CD14-positive monocyte (primary cell): ENCODE data around the gene GPRC5C. TPM values are rescaled to one million over a fixed set of nuclear protein-coding genes. Genes with fewer than 3 reads are reported as not detected.

Source experiments
- DNase-seq, 3 donors: peaks; one replicate each; pipeline ENCODE4 v3.0.0-alpha.2; 2011 to 2022
- H2AFZ ChIP-seq: 2 replicates; pipeline ENCODE4 v1.6.0; 2012; ENCODE audit warnings: mild to moderate bottlenecking, low read depth, low read length, inconsistent platforms; ENCODE audit not compliant: insufficient read depth, poor library complexity, severe bottlenecking
- H3K27ac ChIP-seq, 2 donors: 1 replicate in 1 of 2; 2 replicates in 1 of 2; pipeline ENCODE4 v1.5.1; 2012 to 2013; ENCODE audit warnings: low read length in 2 of 2, control low read depth in 1 of 2, inconsistent platforms in 1 of 2, low read depth in 1 of 2, mild to moderate bottlenecking in 1 of 2
- H3K27me3 ChIP-seq, 2 donors: one replicate each; pipeline versions ENCODE4 v1.6.0 to v1.6.1; 2011 to 2013; ENCODE audit warnings: low read length in 2 of 2; ENCODE audit not compliant: control insufficient read depth in 2 of 2, insufficient read depth in 2 of 2
- H3K36me3 ChIP-seq, 2 donors: replicated peaks in 1 of 2; 1 replicate in 1 of 2; 2 replicates in 1 of 2; pipeline versions ENCODE4 v1.5.1 to v1.6.1; 2012 to 2013; ENCODE audit warnings: low read length in 2 of 2, control low read depth in 1 of 2, inconsistent platforms in 1 of 2, mild to moderate bottlenecking in 1 of 2; ENCODE audit not compliant: insufficient read depth in 2 of 2, control insufficient read depth in 1 of 2
- H3K4me1 ChIP-seq, 2 donors: 1 replicate in 1 of 2; 2 replicates in 1 of 2; pipeline versions ENCODE4 v1.5.1 to v1.6.1; 2012 to 2013; ENCODE audit warnings: low read length in 2 of 2, control low read depth in 1 of 2, inconsistent platforms in 1 of 2, mild to moderate bottlenecking in 1 of 2, moderate library complexity in 1 of 2; ENCODE audit not compliant: insufficient read depth in 2 of 2, control insufficient read depth in 1 of 2
- H3K4me2 ChIP-seq: replicated peaks from 2 replicates; pipeline ENCODE3; 2012; ENCODE audit warnings: low read length, moderate library complexity, mild to moderate bottlenecking; ENCODE audit not compliant: poor library complexity, severe bottlenecking; ENCODE audit errors: extremely low read depth
- H3K4me3 ChIP-seq, 3 experiments: fragments of 200-600 bp in 1 of 3; sonication (generic) in 1 of 3; replicated peaks in 1 of 3; 1 replicate in 2 of 3; 2 replicates in 1 of 3; pipeline ENCODE4 v1.5.1; 2011 to 2013; ENCODE audit warnings: low read length in 3 of 3, mild to moderate bottlenecking in 3 of 3, control low read depth in 2 of 3, low read depth in 2 of 3, inconsistent platforms in 1 of 3, moderate library complexity in 1 of 3
- H3K79me2 ChIP-seq: 2 replicates; pipeline ENCODE4 v1.6.0; 2012; ENCODE audit warnings: mild to moderate bottlenecking, control low read depth, inconsistent platforms, low read length, moderate library complexity; ENCODE audit not compliant: insufficient read depth
- H3K9ac ChIP-seq: 2 replicates; pipeline ENCODE4 v1.6.0; 2017; ENCODE audit warnings: low read length, mild to moderate bottlenecking; ENCODE audit not compliant: insufficient read depth, poor library complexity, severe bottlenecking
- H3K9me3 ChIP-seq, 2 donors: replicated peaks in 1 of 2; 1 replicate in 1 of 2; 2 replicates in 1 of 2; pipeline versions ENCODE4 v1.5.1 to v1.6.1; 2012 to 2013; ENCODE audit warnings: low read length in 2 of 2, control low read depth in 1 of 2; ENCODE audit not compliant: control insufficient read depth in 1 of 2, insufficient read depth in 1 of 2
- H4K20me1 ChIP-seq: 2 replicates; pipeline ENCODE4 v1.6.0; 2012; ENCODE audit warnings: mild to moderate bottlenecking, low read length, control low read depth, moderate library complexity; ENCODE audit not compliant: insufficient read depth
- H3K27ac Mint-ChIP-seq, 7 donors: one replicate each; pipeline ENCODE4 v1.8.0; 2020; ENCODE audit warnings: mild to moderate bottlenecking in 7 of 7, mixed read lengths in 7 of 7, moderate library complexity in 6 of 7, inconsistent platforms in 2 of 7
- H3K27me3 Mint-ChIP-seq, 3 donors: one replicate each; pipeline ENCODE4 v1.8.0; 2021 to 2022; ENCODE audit warnings: low read depth in 3 of 3, mild to moderate bottlenecking in 3 of 3, mixed read lengths in 3 of 3, moderate library complexity in 3 of 3, inconsistent platforms in 1 of 3
- H3K36me3 Mint-ChIP-seq, 2 donors: one replicate each; pipeline ENCODE4 v1.8.0; 2020; ENCODE audit warnings: mixed read lengths in 2 of 2, inconsistent platforms in 1 of 2, mild to moderate bottlenecking in 1 of 2
- H3K4me1 Mint-ChIP-seq: one replicate; pipeline ENCODE4 v1.8.0; 2020; ENCODE audit warnings: mild to moderate bottlenecking, mixed read lengths
- H3K4me3 Mint-ChIP-seq, 2 donors: one replicate each; pipeline ENCODE4 v1.8.0; 2020; ENCODE audit warnings: mild to moderate bottlenecking in 2 of 2, mixed read lengths in 2 of 2, moderate library complexity in 1 of 2
- H3K9me3 Mint-ChIP-seq, 7 donors: one replicate each; pipeline ENCODE4 v1.8.0; 2020 to 2022; ENCODE audit warnings: mixed read lengths in 7 of 7, mild to moderate bottlenecking in 6 of 7, moderate library complexity in 6 of 7, inconsistent platforms in 2 of 7
- WGBS: methylation state at CpG from one replicate; pipeline ENCODE4 v1.1.5; 2013; ENCODE audit warnings: missing lambda C conversion rate; ENCODE audit not compliant: insufficient coverage; 5-methylcytosine and 5-hydroxymethylcytosine counted together
- intact Hi-C, 2 donors: fragments of 100-400 bp; cut with micrococcal nuclease; formaldehyde crosslinking; loops; one replicate each; pipeline versions ENCODE4 v1.15.0 to v1.15.1; 2023
- polyA plus RNA-seq, 3 donors: library from polyadenylated mRNA; depleted of rRNA in 1 of 3; unstranded in 2 of 3; stranded (reverse) in 1 of 3; fragments of 300-500 nt in 2 of 3; fragments of >200 nt in 1 of 3; fragmentation: Illumina TruSeq in 2 of 3; gene quantifications; 1 replicate in 2 of 3; 2 replicates in 1 of 3; pipeline ENCODE4 v1.2.3, GENCODE V29; 2012 to 2021
- TF ChIP-seq, protein P1 (sequence below): fragments of 200-600 bp; IDR thresholded peaks from one replicate; pipeline ENCODE4 v1.8.0; 2022; ENCODE audit warnings: antibody characterized with exemption, mild to moderate bottlenecking

GPRC5C gene
- polyA plus RNA-seq, 3 donors = 0.47 to 3.3 (median 1.9) TPM

DNA sequence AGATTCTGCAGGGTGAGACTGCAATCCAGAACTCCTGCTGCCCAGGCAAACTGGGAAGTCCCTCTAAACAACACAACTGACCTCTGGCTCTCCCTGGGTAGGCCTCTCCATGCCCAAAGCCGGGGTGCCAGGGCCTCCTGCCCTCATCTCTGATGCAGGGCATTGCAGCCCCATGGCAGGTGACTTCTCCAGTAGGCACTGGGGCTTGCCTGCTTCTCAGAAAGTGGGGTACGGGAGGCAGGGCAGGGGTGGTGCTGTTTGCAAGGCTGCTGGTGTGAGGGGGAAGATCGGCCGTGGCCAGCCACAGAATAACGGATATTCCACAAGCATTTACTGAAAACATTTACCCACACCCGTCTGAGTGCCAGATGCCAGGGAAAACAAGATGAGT, 4.1 kb upstream of the GPRC5C start:
- H3K27me3 Mint-ChIP-seq = peaks cover 53 to 72% (median 67%) of the 10 kb centered on the region in 3 donors
- Histone ChIP-seq H3K27ac (no peak overlapping the region), H3K4me2 (no peak overlapping the region), H3K36me3 (no peaks in the 10 kb centered on the region), H3K4me1 (peaks cover 21 to 22% of the 10 kb centered on the region in 2 donors), H3K4me3 (no peak overlapping the region), H3K9ac (no peak overlapping the region), H3K79me2 (no peaks in the 10 kb centered on the region), H4K20me1 (no peaks in the 10 kb centered on the region), H3K9me3 (peaks cover 0 to 16% of the 10 kb centered on the region in 2 donors), H2AFZ (no peak overlapping the region), H3K27me3 (peaks cover 25 to 48% of the 10 kb centered on the region in 2 donors)
- WGBS = no CpG with 5 or more reads among the region's 6 CpGs
- H3K4me3 Mint-ChIP-seq = no peak overlapping the region
- peaks cover 18% of the 10 kb centered on the region for H3K4me1 Mint-ChIP-seq
- intact Hi-C loops = no loop called here
- DNase-seq = no peak
- H3K36me3 Mint-ChIP-seq = peaks cover 4 to 8% of the 10 kb centered on the region in 2 donors
- H3K27ac Mint-ChIP-seq = no peak overlapping the region
- peaks cover 0 to 19% (median 11%) of the 10 kb centered on the region in 7 donors for H3K9me3 Mint-ChIP-seq
- TF ChIP-seq, protein P1, sequence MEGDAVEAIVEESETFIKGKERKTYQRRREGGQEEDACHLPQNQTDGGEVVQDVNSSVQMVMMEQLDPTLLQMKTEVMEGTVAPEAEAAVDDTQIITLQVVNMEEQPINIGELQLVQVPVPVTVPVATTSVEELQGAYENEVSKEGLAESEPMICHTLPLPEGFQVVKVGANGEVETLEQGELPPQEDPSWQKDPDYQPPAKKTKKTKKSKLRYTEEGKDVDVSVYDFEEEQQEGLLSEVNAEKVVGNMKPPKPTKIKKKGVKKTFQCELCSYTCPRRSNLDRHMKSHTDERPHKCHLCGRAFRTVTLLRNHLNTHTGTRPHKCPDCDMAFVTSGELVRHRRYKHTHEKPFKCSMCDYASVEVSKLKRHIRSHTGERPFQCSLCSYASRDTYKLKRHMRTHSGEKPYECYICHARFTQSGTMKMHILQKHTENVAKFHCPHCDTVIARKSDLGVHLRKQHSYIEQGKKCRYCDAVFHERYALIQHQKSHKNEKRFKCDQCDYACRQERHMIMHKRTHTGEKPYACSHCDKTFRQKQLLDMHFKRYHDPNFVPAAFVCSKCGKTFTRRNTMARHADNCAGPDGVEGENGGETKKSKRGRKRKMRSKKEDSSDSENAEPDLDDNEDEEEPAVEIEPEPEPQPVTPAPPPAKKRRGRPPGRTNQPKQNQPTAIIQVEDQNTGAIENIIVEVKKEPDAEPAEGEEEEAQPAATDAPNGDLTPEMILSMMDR = no peak

DNA sequence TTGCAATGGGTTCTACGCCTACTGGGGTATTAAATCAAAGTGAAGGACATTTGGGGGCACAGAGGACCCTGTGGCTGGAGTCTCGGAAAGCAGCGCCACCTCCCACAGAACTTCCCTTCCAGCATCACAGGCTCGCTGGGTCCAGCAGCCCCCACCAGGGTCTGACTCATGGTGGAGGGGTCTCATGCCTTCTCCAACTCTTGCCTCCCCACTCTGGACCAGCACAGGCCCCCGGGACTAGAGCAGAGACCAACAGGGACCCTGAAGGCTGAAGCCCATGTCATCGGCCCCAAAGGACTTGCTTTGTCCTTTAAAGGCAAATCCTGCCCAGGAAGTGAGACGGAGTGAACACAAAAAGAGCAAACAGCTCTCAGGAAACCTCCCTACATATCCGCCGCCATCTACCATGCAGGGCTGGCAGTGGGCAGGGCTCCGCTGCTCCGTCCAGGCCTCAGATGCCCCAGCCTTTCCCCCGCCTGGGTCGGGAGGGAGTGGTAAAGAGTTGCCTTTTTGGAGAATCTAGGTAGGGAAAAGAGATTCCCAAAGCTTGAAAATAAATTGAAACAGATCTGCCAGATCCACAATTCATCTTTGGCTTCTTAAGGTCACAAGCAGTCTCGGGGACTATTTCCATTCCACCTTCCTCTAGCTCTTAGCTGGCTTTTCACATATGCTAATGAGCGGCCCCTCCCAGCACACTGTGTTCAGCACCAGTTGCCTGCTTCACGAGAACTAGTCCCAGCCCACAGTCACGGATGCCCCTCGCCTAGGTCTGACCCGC, 2.1 kb upstream of the GPRC5C start:
- TF ChIP-seq, protein P1 = no peak
- Histone ChIP-seq H3K27ac (no peak overlapping the region), H3K9ac (no peak overlapping the region), H3K36me3 (no peaks in the 10 kb centered on the region), H3K4me1 (peaks cover 21 to 22% of the 10 kb centered on the region in 2 donors), H4K20me1 (no peaks in the 10 kb centered on the region), H3K4me3 (peak overlapping the region in 1 of 3 experiments; percentile 70), H3K9me3 (peaks cover 0 to 16% of the 10 kb centered on the region in 2 donors), H3K79me2 (no peaks in the 10 kb centered on the region), H2AFZ (peak overlapping the region; percentile 59), H3K4me2 (peak overlapping the region; percentile 79), H3K27me3 (peaks cover 34 to 64% of the 10 kb centered on the region in 2 donors)
- H3K36me3 Mint-ChIP-seq = peaks cover 5 to 8% of the 10 kb centered on the region in 2 donors
- intact Hi-C loops = no loop called here
- peak overlapping the region in 2 of 7 donors; percentile 23 to 26 for H3K27ac Mint-ChIP-seq
- peak overlapping the region in 1 of 2 donors; percentile 91 for H3K4me3 Mint-ChIP-seq
- peaks cover 18% of the 10 kb centered on the region for H3K4me1 Mint-ChIP-seq
- peaks cover 70 to 84% (median 74%) of the 10 kb centered on the region in 3 donors for H3K27me3 Mint-ChIP-seq
- peak in 2 of 3 donors; percentile 16 to 48 for DNase-seq
- WGBS = 54% methylated on average over 9 of the region's 19 CpGs
- peaks cover 0 to 23% (median 13%) of the 10 kb centered on the region in 7 donors for H3K9me3 Mint-ChIP-seq
